ENCODE data around the gene TBC1D8. TPM values are rescaled to one million over a fixed set of nuclear protein-coding genes. Genes with fewer than 3 reads are reported as not detected.

Gene TBC1D8
- total and polyA plus RNA-seq, 2 experiments from 2014 or later = 18.0 to 36.9 TPM

DNA sequence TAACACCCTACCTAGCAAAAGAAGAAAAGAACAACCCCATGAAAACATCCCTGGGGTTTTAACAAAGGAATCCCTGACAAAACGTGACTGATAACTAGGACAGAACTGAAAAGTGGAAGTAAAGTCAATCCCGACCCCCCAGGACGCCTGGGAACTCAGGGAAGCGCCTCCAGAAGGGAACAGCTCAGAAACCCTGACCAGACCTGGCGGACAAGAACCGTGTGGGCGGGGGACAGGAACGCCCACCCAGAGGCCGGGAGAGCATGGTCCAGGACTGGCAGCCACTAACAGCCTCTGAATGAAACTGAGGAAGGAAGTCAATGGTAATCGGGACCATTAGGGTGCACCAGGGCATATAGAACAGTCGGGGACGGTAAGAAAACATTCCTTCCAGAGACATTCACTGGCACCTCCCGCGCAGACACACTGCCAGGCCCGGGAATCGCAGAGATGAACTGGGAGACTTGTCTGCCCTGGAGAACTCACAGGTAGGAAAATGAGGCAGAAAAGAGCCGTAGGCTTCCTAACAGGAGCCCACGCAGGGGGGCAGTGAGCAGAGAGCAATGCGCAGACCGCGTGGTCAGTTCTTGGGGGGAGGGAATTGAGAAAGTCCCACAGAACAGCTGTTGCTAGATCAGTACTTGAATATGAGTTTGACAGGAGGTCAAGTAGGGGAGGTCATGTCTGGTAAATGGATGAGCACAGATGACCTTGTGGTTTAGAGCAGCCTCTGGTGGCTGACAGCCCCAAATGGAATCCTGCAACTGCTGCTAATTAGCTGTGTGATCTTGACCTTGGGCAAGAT, 1.3 kb upstream of the TBC1D8 start:
- Histone ChIP-seq H3K36me3 (ENCODE audit: insufficient read depth) (no peaks in the 10 kb centered on the region; the same call in 1 of the 2 replicates), H3K4me1 (ENCODE audit: insufficient read depth) (peaks cover 35% of the 10 kb centered on the region), H3K27me3 (ENCODE audit: insufficient read depth) (peaks cover 11% of the 10 kb centered on the region), H3F3A (replicated peaks; ENCODE audit: low read depth) (peaks cover 11% of the 10 kb centered on the region), H3K27ac (ENCODE audit: low read depth) (no peak overlapping the region), H3K4me3 (peak overlapping the region; percentile 97), H3K4me2 (peak overlapping the region; percentile 100), H4K20me1 (replicated peaks; ENCODE audit: insufficient read depth) (peaks cover 8% of the 10 kb centered on the region; the same call in 1 of the 2 replicates), H2AFZ (peak overlapping the region; percentile 91), H3K9me2 (ENCODE audit: insufficient read depth) (no peaks in the 10 kb centered on the region; the same call in 1 of the 2 replicates), H3K79me2 (replicated peaks; ENCODE audit: insufficient read depth) (peaks cover 31% of the 10 kb centered on the region)
- no peaks in the 10 kb centered on the region for H3K9me3 Mint-ChIP-seq
- TF ChIP-seq, protein P1, sequence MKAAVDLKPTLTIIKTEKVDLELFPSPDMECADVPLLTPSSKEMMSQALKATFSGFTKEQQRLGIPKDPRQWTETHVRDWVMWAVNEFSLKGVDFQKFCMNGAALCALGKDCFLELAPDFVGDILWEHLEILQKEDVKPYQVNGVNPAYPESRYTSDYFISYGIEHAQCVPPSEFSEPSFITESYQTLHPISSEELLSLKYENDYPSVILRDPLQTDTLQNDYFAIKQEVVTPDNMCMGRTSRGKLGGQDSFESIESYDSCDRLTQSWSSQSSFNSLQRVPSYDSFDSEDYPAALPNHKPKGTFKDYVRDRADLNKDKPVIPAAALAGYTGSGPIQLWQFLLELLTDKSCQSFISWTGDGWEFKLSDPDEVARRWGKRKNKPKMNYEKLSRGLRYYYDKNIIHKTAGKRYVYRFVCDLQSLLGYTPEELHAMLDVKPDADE (IDR thresholded peaks at IDR 0.05) = no peak
- TF ChIP-seq, protein P2, sequence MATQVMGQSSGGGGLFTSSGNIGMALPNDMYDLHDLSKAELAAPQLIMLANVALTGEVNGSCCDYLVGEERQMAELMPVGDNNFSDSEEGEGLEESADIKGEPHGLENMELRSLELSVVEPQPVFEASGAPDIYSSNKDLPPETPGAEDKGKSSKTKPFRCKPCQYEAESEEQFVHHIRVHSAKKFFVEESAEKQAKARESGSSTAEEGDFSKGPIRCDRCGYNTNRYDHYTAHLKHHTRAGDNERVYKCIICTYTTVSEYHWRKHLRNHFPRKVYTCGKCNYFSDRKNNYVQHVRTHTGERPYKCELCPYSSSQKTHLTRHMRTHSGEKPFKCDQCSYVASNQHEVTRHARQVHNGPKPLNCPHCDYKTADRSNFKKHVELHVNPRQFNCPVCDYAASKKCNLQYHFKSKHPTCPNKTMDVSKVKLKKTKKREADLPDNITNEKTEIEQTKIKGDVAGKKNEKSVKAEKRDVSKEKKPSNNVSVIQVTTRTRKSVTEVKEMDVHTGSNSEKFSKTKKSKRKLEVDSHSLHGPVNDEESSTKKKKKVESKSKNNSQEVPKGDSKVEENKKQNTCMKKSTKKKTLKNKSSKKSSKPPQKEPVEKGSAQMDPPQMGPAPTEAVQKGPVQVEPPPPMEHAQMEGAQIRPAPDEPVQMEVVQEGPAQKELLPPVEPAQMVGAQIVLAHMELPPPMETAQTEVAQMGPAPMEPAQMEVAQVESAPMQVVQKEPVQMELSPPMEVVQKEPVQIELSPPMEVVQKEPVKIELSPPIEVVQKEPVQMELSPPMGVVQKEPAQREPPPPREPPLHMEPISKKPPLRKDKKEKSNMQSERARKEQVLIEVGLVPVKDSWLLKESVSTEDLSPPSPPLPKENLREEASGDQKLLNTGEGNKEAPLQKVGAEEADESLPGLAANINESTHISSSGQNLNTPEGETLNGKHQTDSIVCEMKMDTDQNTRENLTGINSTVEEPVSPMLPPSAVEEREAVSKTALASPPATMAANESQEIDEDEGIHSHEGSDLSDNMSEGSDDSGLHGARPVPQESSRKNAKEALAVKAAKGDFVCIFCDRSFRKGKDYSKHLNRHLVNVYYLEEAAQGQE (IDR thresholded peaks at IDR 0.05; ENCODE audit: unreplicated experiment) = no peak
- TF ChIP-seq CREB1 (CRISPR knock-in tag; IDR thresholded peaks at IDR 0.05; ENCODE audit: low read depth) (no peak), ZNF331 (CRISPR knock-in tag; IDR thresholded peaks at IDR 0.05; ENCODE audit: low read depth) (no peak), EZH2phosphoT487 (IDR thresholded peaks at IDR 0.05; ENCODE audit: unreplicated experiment) (no peak), NANOG (IDR thresholded peaks at IDR 0.05; ENCODE audit: borderline replicate concordance) (peak; percentile 32; the same call in 1 of the 2 replicates)
- TF ChIP-seq, protein P3, sequence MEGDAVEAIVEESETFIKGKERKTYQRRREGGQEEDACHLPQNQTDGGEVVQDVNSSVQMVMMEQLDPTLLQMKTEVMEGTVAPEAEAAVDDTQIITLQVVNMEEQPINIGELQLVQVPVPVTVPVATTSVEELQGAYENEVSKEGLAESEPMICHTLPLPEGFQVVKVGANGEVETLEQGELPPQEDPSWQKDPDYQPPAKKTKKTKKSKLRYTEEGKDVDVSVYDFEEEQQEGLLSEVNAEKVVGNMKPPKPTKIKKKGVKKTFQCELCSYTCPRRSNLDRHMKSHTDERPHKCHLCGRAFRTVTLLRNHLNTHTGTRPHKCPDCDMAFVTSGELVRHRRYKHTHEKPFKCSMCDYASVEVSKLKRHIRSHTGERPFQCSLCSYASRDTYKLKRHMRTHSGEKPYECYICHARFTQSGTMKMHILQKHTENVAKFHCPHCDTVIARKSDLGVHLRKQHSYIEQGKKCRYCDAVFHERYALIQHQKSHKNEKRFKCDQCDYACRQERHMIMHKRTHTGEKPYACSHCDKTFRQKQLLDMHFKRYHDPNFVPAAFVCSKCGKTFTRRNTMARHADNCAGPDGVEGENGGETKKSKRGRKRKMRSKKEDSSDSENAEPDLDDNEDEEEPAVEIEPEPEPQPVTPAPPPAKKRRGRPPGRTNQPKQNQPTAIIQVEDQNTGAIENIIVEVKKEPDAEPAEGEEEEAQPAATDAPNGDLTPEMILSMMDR (conservative IDR thresholded peaks at IDR 0.05; ENCODE audit: low read depth in 2 of 2) = peak; percentile 80 to 94
- TF ChIP-seq, protein P4, sequence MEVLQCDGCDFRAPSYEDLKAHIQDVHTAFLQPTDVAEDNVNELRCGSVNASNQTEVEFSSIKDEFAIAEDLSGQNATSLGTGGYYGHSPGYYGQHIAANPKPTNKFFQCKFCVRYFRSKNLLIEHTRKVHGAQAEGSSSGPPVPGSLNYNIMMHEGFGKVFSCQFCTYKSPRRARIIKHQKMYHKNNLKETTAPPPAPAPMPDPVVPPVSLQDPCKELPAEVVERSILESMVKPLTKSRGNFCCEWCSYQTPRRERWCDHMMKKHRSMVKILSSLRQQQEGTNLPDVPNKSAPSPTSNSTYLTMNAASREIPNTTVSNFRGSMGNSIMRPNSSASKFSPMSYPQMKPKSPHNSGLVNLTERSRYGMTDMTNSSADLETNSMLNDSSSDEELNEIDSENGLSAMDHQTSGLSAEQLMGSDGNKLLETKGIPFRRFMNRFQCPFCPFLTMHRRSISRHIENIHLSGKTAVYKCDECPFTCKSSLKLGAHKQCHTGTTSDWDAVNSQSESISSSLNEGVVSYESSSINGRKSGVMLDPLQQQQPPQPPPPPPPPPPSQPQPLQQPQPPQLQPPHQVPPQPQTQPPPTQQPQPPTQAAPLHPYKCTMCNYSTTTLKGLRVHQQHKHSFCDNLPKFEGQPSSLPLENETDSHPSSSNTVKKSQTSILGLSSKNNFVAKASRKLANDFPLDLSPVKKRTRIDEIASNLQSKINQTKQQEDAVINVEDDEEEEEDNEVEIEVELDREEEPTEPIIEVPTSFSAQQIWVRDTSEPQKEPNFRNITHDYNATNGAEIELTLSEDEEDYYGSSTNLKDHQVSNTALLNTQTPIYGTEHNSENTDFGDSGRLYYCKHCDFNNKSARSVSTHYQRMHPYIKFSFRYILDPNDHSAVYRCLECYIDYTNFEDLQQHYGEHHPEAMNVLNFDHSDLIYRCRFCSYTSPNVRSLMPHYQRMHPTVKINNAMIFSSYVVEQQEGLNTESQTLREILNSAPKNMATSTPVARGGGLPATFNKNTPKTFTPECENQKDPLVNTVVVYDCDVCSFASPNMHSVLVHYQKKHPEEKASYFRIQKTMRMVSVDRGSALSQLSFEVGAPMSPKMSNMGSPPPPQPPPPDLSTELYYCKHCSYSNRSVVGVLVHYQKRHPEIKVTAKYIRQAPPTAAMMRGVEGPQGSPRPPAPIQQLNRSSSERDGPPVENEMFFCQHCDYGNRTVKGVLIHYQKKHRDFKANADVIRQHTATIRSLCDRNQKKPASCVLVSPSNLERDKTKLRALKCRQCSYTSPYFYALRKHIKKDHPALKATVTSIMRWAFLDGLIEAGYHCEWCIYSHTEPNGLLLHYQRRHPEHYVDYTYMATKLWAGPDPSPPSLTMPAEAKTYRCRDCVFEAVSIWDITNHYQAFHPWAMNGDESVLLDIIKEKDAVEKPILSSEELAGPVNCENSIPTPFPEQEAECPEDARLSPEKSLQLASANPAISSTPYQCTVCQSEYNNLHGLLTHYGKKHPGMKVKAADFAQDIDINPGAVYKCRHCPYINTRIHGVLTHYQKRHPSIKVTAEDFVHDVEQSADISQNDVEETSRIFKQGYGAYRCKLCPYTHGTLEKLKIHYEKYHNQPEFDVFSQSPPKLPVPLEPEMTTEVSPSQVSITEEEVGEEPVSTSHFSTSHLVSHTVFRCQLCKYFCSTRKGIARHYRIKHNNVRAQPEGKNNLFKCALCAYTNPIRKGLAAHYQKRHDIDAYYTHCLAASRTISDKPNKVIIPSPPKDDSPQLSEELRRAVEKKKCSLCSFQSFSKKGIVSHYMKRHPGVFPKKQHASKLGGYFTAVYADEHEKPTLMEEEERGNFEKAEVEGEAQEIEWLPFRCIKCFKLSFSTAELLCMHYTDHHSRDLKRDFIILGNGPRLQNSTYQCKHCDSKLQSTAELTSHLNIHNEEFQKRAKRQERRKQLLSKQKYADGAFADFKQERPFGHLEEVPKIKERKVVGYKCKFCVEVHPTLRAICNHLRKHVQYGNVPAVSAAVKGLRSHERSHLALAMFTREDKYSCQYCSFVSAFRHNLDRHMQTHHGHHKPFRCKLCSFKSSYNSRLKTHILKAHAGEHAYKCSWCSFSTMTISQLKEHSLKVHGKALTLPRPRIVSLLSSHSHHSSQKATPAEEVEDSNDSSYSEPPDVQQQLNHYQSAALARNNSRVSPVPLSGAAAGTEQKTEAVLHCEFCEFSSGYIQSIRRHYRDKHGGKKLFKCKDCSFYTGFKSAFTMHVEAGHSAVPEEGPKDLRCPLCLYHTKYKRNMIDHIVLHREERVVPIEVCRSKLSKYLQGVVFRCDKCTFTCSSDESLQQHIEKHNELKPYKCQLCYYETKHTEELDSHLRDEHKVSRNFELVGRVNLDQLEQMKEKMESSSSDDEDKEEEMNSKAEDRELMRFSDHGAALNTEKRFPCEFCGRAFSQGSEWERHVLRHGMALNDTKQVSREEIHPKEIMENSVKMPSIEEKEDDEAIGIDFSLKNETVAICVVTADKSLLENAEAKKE (CRISPR knock-in tag; IDR thresholded peaks at IDR 0.05) = 0 out of 2 replicates have a peak, but pooled peaks have one; percentile 31
- H3K4me3 Mint-ChIP-seq = peak overlapping the region; percentile 75
- peaks cover 17% of the 10 kb centered on the region for H3K27me3 Mint-ChIP-seq (ENCODE audit: insufficient read depth, low read depth, poor library complexity)
- H3K36me3 Mint-ChIP-seq (ENCODE audit: low read depth) = no peaks in the 10 kb centered on the region; the same call in 2 of the 3 replicates
- no peak overlapping the region for H3K27ac Mint-ChIP-seq
- DNase-seq (ENCODE audit: low spot score) = peak; percentile 76
- peak; percentile 62 for ATAC-seq
- peaks cover 47% of the 10 kb centered on the region for H3K4me1 Mint-ChIP-seq

Measured in GM23338 (cell line).